ENCODE data around the gene CARS2. TPM values are rescaled to one million over a fixed set of nuclear protein-coding genes. Genes with fewer than 3 reads are reported as not detected.

Gene CARS2
- total RNA-seq, 1 donor, result 64.7 TPM

DNA sequence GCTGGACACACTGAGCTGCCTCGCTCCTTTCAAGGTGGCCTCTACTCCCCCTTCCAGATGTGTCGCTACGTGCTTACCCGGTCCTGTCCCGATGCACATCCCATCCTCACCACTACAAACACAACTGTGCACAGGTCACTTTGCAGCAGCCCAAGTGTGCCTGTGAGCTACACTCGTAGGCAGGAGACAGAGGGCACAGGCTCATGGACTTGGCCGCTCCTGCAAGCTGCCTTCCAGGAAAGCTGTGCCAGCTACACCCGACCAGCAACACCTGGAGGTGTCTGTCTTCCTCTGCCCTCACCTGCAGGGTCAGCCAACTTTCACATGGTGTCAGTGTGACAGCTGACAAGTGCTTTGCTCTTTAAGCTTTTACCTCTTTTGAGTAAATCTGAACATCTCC is 15.4 kb downstream of the CARS2 start:
- DNase-seq (ENCODE audit: low read depth), result no peak
- TF ChIP-seq, protein P1, sequence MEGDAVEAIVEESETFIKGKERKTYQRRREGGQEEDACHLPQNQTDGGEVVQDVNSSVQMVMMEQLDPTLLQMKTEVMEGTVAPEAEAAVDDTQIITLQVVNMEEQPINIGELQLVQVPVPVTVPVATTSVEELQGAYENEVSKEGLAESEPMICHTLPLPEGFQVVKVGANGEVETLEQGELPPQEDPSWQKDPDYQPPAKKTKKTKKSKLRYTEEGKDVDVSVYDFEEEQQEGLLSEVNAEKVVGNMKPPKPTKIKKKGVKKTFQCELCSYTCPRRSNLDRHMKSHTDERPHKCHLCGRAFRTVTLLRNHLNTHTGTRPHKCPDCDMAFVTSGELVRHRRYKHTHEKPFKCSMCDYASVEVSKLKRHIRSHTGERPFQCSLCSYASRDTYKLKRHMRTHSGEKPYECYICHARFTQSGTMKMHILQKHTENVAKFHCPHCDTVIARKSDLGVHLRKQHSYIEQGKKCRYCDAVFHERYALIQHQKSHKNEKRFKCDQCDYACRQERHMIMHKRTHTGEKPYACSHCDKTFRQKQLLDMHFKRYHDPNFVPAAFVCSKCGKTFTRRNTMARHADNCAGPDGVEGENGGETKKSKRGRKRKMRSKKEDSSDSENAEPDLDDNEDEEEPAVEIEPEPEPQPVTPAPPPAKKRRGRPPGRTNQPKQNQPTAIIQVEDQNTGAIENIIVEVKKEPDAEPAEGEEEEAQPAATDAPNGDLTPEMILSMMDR (IDR thresholded peaks at IDR 0.05; ENCODE audit: insufficient read depth, low read length), result no peak

DNA sequence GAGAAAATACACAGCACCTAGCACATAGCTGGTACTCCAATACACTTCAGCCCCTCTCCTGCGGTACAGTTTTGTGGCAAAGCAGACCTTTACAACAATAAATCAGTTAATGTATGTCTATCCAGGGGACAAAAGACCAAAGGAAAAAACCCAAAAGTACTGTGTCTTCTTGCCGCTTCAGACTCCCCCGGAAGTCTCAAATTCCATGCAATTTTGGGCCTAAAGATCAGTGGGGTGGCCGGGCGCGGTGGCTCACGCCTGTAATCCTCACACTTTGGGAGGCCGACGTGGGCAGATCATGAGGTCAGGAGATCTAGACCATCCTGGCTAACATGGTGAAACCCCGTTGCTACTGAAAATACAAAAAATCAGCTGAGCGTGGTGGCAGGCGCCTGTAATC is 16.2 kb downstream of the CARS2 start:
- TF ChIP-seq, protein P1 (IDR thresholded peaks at IDR 0.05; ENCODE audit: insufficient read depth, low read length), result no peak
- no peak overlapping the region for H3K4me3 ChIP-seq (ENCODE audit: low read depth, low read length)
- DNase-seq (ENCODE audit: low read depth), result no peak

More for the DNA sequence above, 15.4 kb downstream of the CARS2 start:
- H3K4me3 ChIP-seq (ENCODE audit: low read depth, low read length), result no peak overlapping the region

DNA sequence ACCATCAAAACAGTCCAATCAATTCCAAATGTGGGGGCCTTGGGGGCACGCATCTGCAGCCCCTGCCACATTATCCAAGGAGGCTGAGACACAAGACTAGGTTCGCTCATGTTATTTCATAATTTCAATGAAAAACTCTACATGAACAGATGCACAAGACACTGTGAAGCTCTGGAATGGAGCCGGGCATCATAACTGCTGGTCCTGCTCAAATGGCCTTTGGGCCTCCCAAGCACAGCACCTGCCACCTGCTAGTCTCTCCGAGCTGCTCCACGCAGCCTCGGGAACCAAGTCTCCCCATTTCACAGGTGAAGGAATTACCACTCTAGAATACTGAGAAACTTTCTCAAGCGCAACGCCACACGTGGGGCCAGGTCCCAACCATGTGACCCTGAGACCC is 16.9 kb downstream of the CARS2 start:
- TF ChIP-seq, protein P1 (IDR thresholded peaks at IDR 0.05; ENCODE audit: insufficient read depth, low read length), result no peak
- H3K4me3 ChIP-seq (ENCODE audit: low read depth, low read length), result no peak overlapping the region
- DNase-seq (ENCODE audit: low read depth), result no peak

DNA sequence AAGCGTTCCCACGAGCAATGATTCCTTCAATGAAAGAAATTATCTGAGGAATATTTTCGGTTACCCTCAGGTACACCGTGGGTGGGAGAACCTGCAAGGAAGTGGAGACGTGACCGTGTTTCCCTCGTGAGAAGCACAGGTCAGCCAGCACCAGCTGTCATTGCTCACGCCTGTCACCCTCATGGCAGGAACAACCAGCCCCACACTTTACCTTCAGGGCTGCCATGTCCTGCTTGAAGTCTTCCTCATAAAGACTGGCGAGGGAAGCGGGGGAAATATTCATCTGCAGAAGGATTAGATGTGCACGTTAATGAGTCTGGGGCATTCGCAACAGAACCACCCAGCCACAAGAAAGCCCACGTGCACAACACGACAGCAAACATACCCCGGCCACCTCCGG is 18.2 kb downstream of the CARS2 start:
- TF ChIP-seq, protein P1 (IDR thresholded peaks at IDR 0.05; ENCODE audit: insufficient read depth, low read length), result no peak
- no peak for DNase-seq (ENCODE audit: low read depth)
- H3K4me3 ChIP-seq (ENCODE audit: low read depth, low read length), result no peak overlapping the region

DNA sequence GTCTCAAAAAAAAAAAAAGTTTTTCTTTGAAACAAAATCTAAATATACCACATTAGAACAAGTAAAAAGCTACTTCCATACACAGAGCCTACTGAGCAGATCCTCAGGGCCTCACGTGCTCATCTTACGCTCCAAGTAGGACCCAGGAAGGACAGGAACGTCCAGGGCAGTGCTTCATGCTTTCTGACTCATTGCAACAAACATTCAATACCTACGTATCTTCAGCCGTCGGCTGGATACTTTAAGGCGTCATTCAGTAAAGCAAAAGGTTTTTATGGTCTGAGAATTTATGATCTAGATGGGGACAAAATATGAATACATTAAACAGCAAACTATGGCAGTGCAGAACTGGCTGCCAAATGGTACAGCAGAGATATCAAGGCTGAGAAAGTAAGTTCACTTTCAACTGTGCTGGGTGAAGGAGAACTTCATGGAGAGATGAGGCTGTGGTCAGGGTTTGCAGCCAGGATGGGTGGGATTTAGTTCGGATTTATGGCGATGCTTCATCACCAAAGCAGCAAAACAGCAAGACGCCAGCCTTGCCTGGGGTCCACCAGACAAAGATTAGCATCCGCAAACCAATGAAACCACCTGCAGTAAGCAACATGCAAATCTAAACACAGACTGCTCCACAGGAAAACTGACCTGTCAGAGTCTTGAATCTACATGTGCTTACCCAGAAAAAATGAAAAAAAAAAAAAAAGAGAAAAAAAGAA is 20.5 kb downstream of the CARS2 start:
- DNase-seq (ENCODE audit: low read depth), result no peak
- no peak overlapping the region for H3K4me3 ChIP-seq (ENCODE audit: low read depth, low read length)
- TF ChIP-seq, protein P1 (IDR thresholded peaks at IDR 0.05; ENCODE audit: insufficient read depth, low read length), result no peak

DNA sequence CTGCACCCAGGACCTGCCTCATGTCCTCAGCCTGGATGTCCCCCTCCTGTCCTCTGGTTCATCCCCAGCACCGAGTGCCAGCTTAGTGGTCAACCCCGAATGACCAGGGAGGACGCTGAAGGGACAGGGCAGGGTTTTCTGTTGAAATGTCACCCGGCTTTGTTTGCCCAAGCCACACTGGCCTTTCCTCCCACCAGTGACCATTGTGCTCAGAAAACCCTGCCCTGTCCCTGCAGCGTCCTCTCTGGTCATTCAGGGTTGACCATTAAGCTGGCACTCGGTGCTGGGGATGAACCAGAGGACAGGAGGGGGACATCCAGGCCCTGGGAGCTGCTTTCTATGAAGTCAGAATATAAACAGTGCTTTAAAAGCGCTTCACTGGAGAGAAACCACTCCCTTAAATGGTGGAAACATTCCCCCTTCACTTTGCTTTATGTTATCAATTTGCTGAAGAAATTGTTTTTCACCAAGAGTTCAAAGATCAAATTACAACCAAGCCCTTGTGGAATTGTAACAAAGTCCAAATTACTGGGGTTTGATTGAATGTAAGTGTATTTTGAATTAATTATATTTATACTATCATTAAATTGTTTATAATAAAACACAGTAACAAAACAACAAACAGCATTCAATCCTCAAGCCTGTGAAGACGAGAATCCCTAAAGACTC is 21.4 kb downstream of the CARS2 start:
- TF ChIP-seq, protein P1 (IDR thresholded peaks at IDR 0.05; ENCODE audit: insufficient read depth, low read length), result no peak
- H3K4me3 ChIP-seq (ENCODE audit: low read depth, low read length), result no peak overlapping the region
- no peak for DNase-seq (ENCODE audit: low read depth)

Data from fibroblast of the aortic adventitia (primary cell).